Endothelial cell of umbilical vein (primary cell): ENCODE results near the gene IL17RD. TPM values are rescaled to one million over a fixed set of nuclear protein-coding genes. Genes with fewer than 3 reads are reported as not detected.

Experiments used
- BruUV-seq: library from RNA; stranded (reverse); fragments of 400-500 nt; replicated peaks from 2 replicates; lab custom pipeline; 2021; lab: Mats Ljungman, UMichigan
- CTCF ChIA-PET: fragments of 300-600, 350-600 bp; sonication (Branson Sonifier 250); formaldehyde crosslinking; loops from one replicate; lab custom pipeline; 2021; ENCODE audit warnings: antibody characterized with exemption, inconsistent platforms; lab: Charles Lee
- POLR2A ChIA-PET: fragments of 300-600, 350-600 bp; sonication (Branson Sonifier 250); formaldehyde crosslinking; loops from one replicate; lab custom pipeline; 2021; ENCODE audit warnings: antibody characterized with exemption, inconsistent platforms; lab: Charles Lee
- DNase-seq: peaks from one replicate; pipeline ENCODE4 v3.0.0-alpha.2; 2011; ENCODE audit warnings: low read depth, low spot score
- FAIRE-seq: peaks from 2 replicates; lab custom pipeline; 2011; peaks lifted over from hg19 to GRCh38; lab: Jason Lieb, UNC
- H2AFZ ChIP-seq: 2 replicates; pipeline ENCODE4 v1.6.0; 2012; ENCODE audit warnings: low read depth, low read length, control low read depth, inconsistent platforms
- H3K27ac ChIP-seq: 2 replicates; pipeline ENCODE4 v1.5.1; 2011; ENCODE audit warnings: low read depth, mild to moderate bottlenecking, control low read depth, low read length, moderate library complexity; ENCODE audit not compliant: insufficient read depth
- H3K27me3 ChIP-seq, 2 experiments: 2 replicates each; pipeline versions ENCODE4 v1.6.0 to v1.6.1; 2011; ENCODE audit warnings: low read length in 2 of 2, mixed read lengths in 1 of 2; ENCODE audit not compliant: control insufficient read depth in 2 of 2, insufficient read depth in 2 of 2
- H3K36me3 ChIP-seq, 2 experiments: 2 replicates in 1 of 2; 3 replicates in 1 of 2; pipeline ENCODE4 v1.5.1; 2011; ENCODE audit warnings: low read length in 2 of 2, mild to moderate bottlenecking in 1 of 2, moderate library complexity in 1 of 2; ENCODE audit not compliant: control insufficient read depth in 2 of 2, insufficient read depth in 2 of 2; ENCODE audit errors: extremely low read depth in 1 of 2
- H3K4me1 ChIP-seq: 3 replicates; pipeline ENCODE4 v1.5.1; 2011; ENCODE audit warnings: mild to moderate bottlenecking, low read length; ENCODE audit not compliant: control insufficient read depth, insufficient read depth; ENCODE audit errors: extremely low read depth
- H3K4me2 ChIP-seq: 2 replicates; pipeline ENCODE4 v1.6.1; 2011; ENCODE audit warnings: low read length, control low read depth, mixed read lengths; ENCODE audit not compliant: insufficient read depth
- H3K4me3 ChIP-seq, 3 experiments: fragments of 200-600 bp in 1 of 3; sonication (generic), shearing (Covaris generic) in 1 of 3; replicated peaks in 1 of 3; 2 replicates each; pipeline ENCODE4 v1.5.1; 2011 to 2016; ENCODE audit warnings: control low read depth in 3 of 3, low read length in 3 of 3, mild to moderate bottlenecking in 2 of 3, inconsistent platforms in 1 of 3, low read depth in 1 of 3, moderate library complexity in 1 of 3; ENCODE audit not compliant: insufficient read depth in 1 of 3
- H3K79me2 ChIP-seq: 2 replicates; pipeline ENCODE4 v1.6.0; 2012; ENCODE audit warnings: low read length, inconsistent platforms; ENCODE audit not compliant: control insufficient read depth, insufficient read depth
- H3K9ac ChIP-seq: replicated peaks from 2 replicates; pipeline ENCODE3; 2011; ENCODE audit warnings: low read length, control low read depth; ENCODE audit not compliant: insufficient read depth; ENCODE audit errors: extremely low read depth
- H3K9me1 ChIP-seq: replicated peaks from 3 replicates; pipeline ENCODE4 v1.6.0; 2011; ENCODE audit warnings: mild to moderate bottlenecking, low read length; ENCODE audit not compliant: control insufficient read depth, insufficient read depth; ENCODE audit errors: extremely low read depth
- H3K9me3 ChIP-seq: replicated peaks from 2 replicates; pipeline ENCODE4 v1.5.1; 2012; ENCODE audit warnings: low read length, inconsistent platforms; ENCODE audit not compliant: control insufficient read depth, insufficient read depth
- H4K20me1 ChIP-seq: replicated peaks from 2 replicates; pipeline ENCODE3; 2011; ENCODE audit warnings: mild to moderate bottlenecking, low read length; ENCODE audit not compliant: control insufficient read depth, insufficient read depth; ENCODE audit errors: extremely low read depth
- EZH2 ChIP-seq: IDR thresholded peaks from 2 replicates; pipeline ENCODE4 v1.6.1; 2012; ENCODE audit warnings: borderline replicate concordance, low read depth, mild to moderate bottlenecking, moderate library complexity, low read length, inconsistent platforms; ENCODE audit not compliant: severe bottlenecking
- FOS ChIP-seq: IDR thresholded peaks from 2 replicates; pipeline ENCODE4 v1.6.1; 2011; ENCODE audit warnings: mild to moderate bottlenecking, low read length, moderate library complexity, borderline replicate concordance; ENCODE audit not compliant: insufficient read depth
- GATA2 ChIP-seq: IDR thresholded peaks from 2 replicates; pipeline ENCODE4 v1.7.0; 2011; ENCODE audit warnings: low read depth, mild to moderate bottlenecking, moderate library complexity, mixed read lengths, low read length; ENCODE audit not compliant: insufficient read length, insufficient read depth
- JUN ChIP-seq: IDR thresholded peaks from 2 replicates; pipeline ENCODE4 v1.6.1; 2011; ENCODE audit warnings: borderline replicate concordance, low read depth; ENCODE audit not compliant: insufficient read length, insufficient read depth
- MAX ChIP-seq: IDR thresholded peaks from 2 replicates; pipeline ENCODE4 v1.6.1; 2011; ENCODE audit not compliant: insufficient read depth, insufficient read length
- MYC ChIP-seq: IDR thresholded peaks from one replicate; pipeline ENCODE4 v1.6.1; 2011; ENCODE audit warnings: mild to moderate bottlenecking, low read depth, low read length
- POLR2A ChIP-seq: IDR thresholded peaks from 2 replicates; pipeline ENCODE4 v1.6.1; 2012; ENCODE audit warnings: low read depth, mild to moderate bottlenecking, control low read depth, low read length
- dilution Hi-C: fragments of 300-500 bp; cut with MboI; formaldehyde crosslinking; loops from one replicate; pipeline ENCODE4 v1.15.0; 2019; ENCODE audit warnings: low sequenced_read_pairs; ENCODE audit not compliant: extremely low pct_ligation_motif_present
- intact Hi-C: fragments of 100-400 bp; cut with micrococcal nuclease; formaldehyde crosslinking; loops from one replicate; pipeline ENCODE4 v1.10.0; 2022
- polyA plus RNA-seq, 4 experiments: library from polyadenylated mRNA; depleted of rRNA in 3 of 4; stranded (reverse) in 3 of 4; unstranded in 1 of 4; fragments of >200 nt; gene quantifications; 2 replicates each; pipeline versions ENCODE4 v1.2.1 to v1.2.3, GENCODE V29; 2011 to 2012; ENCODE audit warnings: missing spikeins in 1 of 4
- total RNA-seq: library from RNA; stranded (reverse); gene quantifications from 2 replicates; pipeline ENCODE4 v1.2.3, GENCODE V29; 2021

Gene IL17RD
- total and polyA plus RNA-seq, 2 donors (not counting 3 experiments of a cell fraction or from before 2014, with no cell fraction given): 0.36 to 0.93 TPM

DNA sequence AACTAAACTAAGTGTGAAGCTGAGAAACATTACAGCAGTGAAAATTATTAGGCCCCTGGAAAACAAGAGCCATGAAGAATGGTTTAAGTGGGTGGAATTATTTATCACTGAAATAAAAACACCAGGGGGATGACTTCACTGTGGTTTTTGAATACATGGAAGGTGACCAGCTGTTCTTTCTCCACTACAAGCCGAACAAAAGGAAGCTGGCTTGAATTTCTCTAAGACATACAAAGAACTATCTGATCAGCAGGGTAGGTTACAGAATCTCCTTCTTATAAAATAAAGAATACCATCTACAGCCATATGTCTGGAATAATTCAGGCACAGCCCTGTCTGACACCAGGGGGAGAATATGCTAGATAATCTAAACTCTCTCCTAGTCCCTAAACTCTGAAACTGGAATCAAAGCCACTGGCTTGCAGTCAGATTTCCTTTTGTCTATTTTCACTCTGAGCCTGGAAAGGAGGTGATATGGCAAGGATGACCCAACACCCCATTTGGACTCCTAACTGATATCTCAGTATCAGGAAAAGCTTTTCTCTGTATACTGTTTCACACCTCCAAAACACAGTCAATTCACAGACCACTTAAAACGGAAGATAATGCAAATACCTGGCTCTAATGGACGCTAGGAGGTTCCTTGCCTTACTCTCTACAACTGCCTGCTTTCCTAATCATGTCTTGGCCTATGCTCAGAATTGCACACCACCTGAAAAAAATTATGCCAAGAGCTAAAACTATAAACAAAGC, 73.5 kb downstream of the IL17RD start:
- no peak for TF ChIP-seq GATA2
- no TSS peak for BruUV-seq
- DNase-seq (no peak), FAIRE-seq (no peak)
- dilution Hi-C loops: no loop called here
- no peaks in the 10 kb centered on the region for H3K4me1 ChIP-seq
- CTCF ChIA-PET: interaction anchor here (0.6 to 1.4 kb wide), 3 partner anchors 9 to 389 kb away, joined by 3 to 8 read pairs (median 4); no protein-coding TSS in a partner anchor
- no peaks in the 10 kb centered on the region for H3K9me3 ChIP-seq
- no peak overlapping the region for H3K4me2 ChIP-seq
- POLR2A ChIA-PET: no interaction called here
- H4K20me1 ChIP-seq: no peaks in the 10 kb centered on the region
- intact Hi-C loops: no loop called here
- H3K9me1 ChIP-seq: no peaks in the 10 kb centered on the region
- no peak overlapping the region for H3K4me3 ChIP-seq
- H3K79me2 ChIP-seq: no peaks in the 10 kb centered on the region
- no peak overlapping the region for H3K27ac ChIP-seq
- peaks cover 0 to 5% of the 10 kb centered on the region in 2 experiments for H3K27me3 ChIP-seq
- H3K9ac ChIP-seq: no peak overlapping the region
- H3K36me3 ChIP-seq: no peaks in the 10 kb centered on the region
- no peak overlapping the region for H2AFZ ChIP-seq

GRCh38 chr3:57089043-57089442, 76.1 kb downstream of the IL17RD start:
- no peak for DNase-seq
- no peak overlapping the region for H3K4me2 ChIP-seq
- H4K20me1 ChIP-seq: no peaks in the 10 kb centered on the region
- dilution Hi-C loops (no loop called here), intact Hi-C loops (no loop called here)
- no peaks in the 10 kb centered on the region for H3K36me3 ChIP-seq
- CTCF ChIA-PET: interaction anchor here (0.7 kb wide), 1 partner anchor 433 kb away, joined by 3 read pairs; no protein-coding TSS in a partner anchor
- H3K9me3 ChIP-seq: no peaks in the 10 kb centered on the region
- no peaks in the 10 kb centered on the region for H3K79me2 ChIP-seq
- H3K27me3 ChIP-seq: peaks cover 0 to 8% of the 10 kb centered on the region in 2 experiments
- no TSS peak for BruUV-seq
- POLR2A ChIA-PET: no interaction called here
- no peak overlapping the region for H3K4me3 ChIP-seq
- H3K4me1 ChIP-seq: no peaks in the 10 kb centered on the region
- no peak overlapping the region for H2AFZ ChIP-seq
- FAIRE-seq: no peak
- no peak for TF ChIP-seq EZH2
- TF ChIP-seq POLR2A: no peak
- no peak for TF ChIP-seq GATA2
- TF ChIP-seq MAX: no peak
- TF ChIP-seq MYC: no peak
- TF ChIP-seq FOS: no peak
- TF ChIP-seq JUN: no peak
- H3K27ac ChIP-seq: no peak overlapping the region
- no peaks in the 10 kb centered on the region for H3K9me1 ChIP-seq
- H3K9ac ChIP-seq: no peak overlapping the region
